GM12872 (cell line): ENCODE results near the gene FAM168B.

Experiments used
- CTCF ChIP-seq: IDR thresholded peaks from 3 replicates; pipeline ENCODE4 v1.5.1; 2011; ENCODE audit warnings: low read depth, mild to moderate bottlenecking, low read length, moderate library complexity; ENCODE audit not compliant: insufficient read depth

FAM168B gene

DNA sequence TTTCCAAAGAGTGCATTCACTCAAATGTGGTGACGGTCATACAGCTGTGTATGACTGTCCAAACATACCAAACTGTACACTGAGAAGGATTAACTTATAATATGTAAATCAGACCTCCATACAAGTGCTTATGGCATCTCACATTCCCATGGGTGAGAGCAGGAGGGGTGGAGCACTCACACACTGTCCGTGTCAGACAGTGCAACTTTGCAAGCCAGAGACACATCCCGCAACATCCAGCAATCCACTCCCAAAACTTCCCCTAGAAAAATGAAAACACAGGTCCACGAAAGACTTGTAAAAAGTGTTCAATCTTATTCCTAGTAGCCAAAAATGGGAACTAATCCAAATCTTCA is 36.4 kb downstream of the FAM168B start:
- TF ChIP-seq CTCF, result no peak

DNA sequence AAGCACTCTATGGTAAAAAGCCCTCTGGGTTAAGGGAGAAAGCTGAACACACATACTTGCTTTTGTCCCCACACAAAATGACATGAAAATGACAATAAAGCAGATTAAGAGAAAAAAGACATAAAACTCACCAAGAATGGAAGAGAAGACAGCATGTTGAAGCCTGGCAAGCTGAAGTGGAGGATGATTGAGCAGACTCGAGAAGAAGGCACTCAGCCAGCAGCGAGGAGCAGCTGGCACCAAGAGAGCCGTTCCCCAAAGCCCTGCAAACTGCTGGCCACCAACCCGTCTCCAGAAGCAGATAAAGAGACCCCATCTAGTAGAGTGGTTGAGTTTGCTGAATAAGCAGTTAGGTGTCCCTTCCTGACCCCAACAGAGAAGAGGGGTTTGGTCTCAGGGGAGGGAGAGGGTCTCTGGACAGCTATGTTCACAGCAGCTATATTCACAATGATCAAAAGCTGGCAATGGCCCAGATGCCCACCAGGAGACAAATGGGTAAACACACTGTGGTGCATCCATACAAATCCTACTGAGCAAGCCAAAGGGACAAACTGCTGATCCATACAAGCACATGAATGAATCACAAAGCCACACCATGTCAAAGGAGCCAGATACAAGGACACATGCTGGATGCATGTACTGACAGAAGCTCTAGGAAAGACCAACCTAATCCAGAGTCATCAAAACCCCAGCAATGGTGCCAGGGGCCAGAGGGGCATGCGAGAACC is 36.9 kb downstream of the FAM168B start:
- no peak for TF ChIP-seq CTCF

DNA sequence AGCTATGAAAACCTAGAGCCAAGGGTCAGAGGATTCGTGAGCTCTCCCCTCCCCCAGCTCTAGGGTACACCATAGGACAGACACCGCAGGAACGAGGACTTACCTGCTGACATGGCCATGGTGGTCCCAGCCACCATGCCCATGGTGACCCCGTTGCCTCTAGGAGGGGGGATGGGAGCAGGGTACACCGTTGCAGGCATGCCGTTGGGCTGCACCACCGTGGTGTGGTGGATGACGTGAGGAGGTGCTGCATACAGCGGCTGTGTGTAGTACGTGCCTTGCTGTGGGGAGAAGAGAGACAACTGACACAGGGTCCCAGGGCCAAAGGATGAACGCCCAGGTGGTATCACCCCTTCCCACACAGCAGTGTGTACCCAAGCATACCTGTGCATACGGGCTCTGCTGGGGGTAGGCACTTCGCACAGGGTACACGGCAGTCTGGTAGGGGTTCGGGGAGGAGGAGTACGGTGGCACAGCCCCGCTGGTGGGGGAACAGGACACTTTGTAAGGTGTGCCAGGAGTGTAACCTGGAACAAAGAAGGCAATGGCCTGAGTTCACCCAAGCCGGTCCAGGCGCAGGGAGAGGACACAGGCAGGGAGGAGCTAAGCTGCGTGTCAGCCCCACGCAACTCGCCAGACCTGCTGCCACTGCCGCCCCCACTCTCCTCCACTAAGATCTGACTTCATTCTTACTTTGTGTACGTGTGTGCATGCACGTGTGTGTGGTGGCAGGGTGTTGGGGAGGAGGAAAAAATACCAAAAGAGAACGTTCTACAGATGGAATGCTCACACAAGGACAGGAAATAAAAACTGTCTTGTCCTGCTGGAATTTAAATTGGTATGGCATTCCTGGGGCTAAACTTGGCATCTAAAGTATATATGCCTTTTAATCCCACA is 37.8 kb downstream of the FAM168B start:
- no peak for TF ChIP-seq CTCF

- no peak for TF ChIP-seq CTCF
These were observed 38.8 kb downstream of the FAM168B start for GRCh38 chr2:131054488-131054887.

GRCh38 chr2:131052741-131053263 is 40.5 kb downstream of the FAM168B start:
- TF ChIP-seq CTCF, result no peak

DNA sequence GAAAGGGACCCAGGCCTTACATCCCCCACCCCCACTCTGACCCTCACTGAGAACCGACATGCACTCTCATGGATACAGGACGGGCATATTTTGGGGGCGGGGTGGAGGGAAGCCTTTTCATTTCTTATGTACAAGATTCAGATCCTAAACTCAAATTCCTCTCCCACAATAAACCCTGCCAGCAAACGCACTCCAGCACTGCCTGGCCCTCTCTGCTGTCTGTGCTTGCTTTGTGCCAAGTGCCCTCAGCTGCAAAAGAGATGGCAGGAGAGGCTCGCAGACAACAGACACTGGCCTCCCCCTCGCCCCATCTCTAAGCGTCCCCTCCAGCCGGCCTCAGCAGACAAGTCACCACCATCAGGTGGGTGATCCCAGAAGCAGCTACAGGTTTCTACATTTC is 42.4 kb downstream of the FAM168B start:
- TF ChIP-seq CTCF, result no peak

- no peak for TF ChIP-seq CTCF
These were observed 44.0 kb downstream of the FAM168B start for GRCh38 chr2:131049150-131049718.
